ACC112 (cell line): ENCODE results near the gene TTLL11.

Experiments
- H2AFZ ChIP-seq: fragments of 200-600 bp; sonication (generic); one replicate; pipeline ENCODE4 v1.6.0; 2017; ENCODE audit warnings: antibody characterized with exemption, low read length; ENCODE audit not compliant: unreplicated experiment
- H3K27ac ChIP-seq: fragments of 200-600 bp; sonication (generic); 2 replicates; pipeline ENCODE4 v1.5.1; 2014; ENCODE audit warnings: low read depth, mild to moderate bottlenecking, antibody characterized with exemption, low read length, moderate library complexity
- H3K27me3 ChIP-seq: fragments of 200-600 bp; sonication (generic); 2 replicates; pipeline ENCODE4 v1.6.1; 2014; ENCODE audit warnings: mild to moderate bottlenecking, antibody characterized with exemption, low read length, moderate library complexity, mixed read lengths; ENCODE audit not compliant: insufficient read depth
- H3K36me3 ChIP-seq: fragments of 200-600 bp; sonication (generic); 2 replicates; pipeline ENCODE4 v1.6.1; 2016; ENCODE audit warnings: mild to moderate bottlenecking, antibody characterized with exemption, low read length, moderate library complexity, mixed read lengths; ENCODE audit not compliant: insufficient read depth
- H3K4me1 ChIP-seq: fragments of 200-600 bp; sonication (generic); one replicate; pipeline ENCODE4 v1.6.1; 2016; ENCODE audit warnings: low read length, mixed read lengths; ENCODE audit not compliant: insufficient read depth, unreplicated experiment, control insufficient read depth
- H3K4me3 ChIP-seq: fragments of 200-600 bp; sonication (generic); 2 replicates; pipeline ENCODE4 v1.5.1; 2014; ENCODE audit warnings: mild to moderate bottlenecking, low read depth, low read length
- H3K79me2 ChIP-seq: fragments of 200-600 bp; sonication (generic); one replicate; pipeline ENCODE4 v1.6.0; 2016; ENCODE audit warnings: low read length; ENCODE audit not compliant: control insufficient read depth, unreplicated experiment, insufficient read depth

Gene TTLL11

GRCh38 chr9:122132539-122132938 lies 39.4 kb upstream of the TTLL11 start:
- Histone ChIP-seq H3K36me3 (no peaks in the 10 kb centered on the region), H3K27ac (no peak overlapping the region), H3K4me3 (no peak overlapping the region), H3K79me2 (no peaks in the 10 kb centered on the region), H3K27me3 (no peaks in the 10 kb centered on the region), H2AFZ (no peak overlapping the region), H3K4me1 (no peaks in the 10 kb centered on the region)

- H2AFZ ChIP-seq: no peak overlapping the region
- H3K4me3 ChIP-seq: no peak overlapping the region
- H3K27me3 ChIP-seq: no peaks in the 10 kb centered on the region
- no peaks in the 10 kb centered on the region for H3K36me3 ChIP-seq
- peaks cover under 1% of the 10 kb centered on the region for H3K4me1 ChIP-seq
- H3K27ac ChIP-seq: no peak overlapping the region
- H3K79me2 ChIP-seq: no peaks in the 10 kb centered on the region
Measured at GRCh38 chr9:122131401-122132001, 38.4 kb upstream of the TTLL11 start.

- Histone ChIP-seq H3K27ac (no peak overlapping the region), H3K36me3 (no peaks in the 10 kb centered on the region), H3K27me3 (no peaks in the 10 kb centered on the region), H3K79me2 (no peaks in the 10 kb centered on the region), H3K4me1 (peaks cover 8% of the 10 kb centered on the region), H3K4me3 (no peak overlapping the region), H2AFZ (no peak overlapping the region)
Measured at GRCh38 chr9:122130837-122131236, 37.7 kb upstream of the TTLL11 start.

- H3K27me3 ChIP-seq: no peaks in the 10 kb centered on the region
- no peaks in the 10 kb centered on the region for H3K36me3 ChIP-seq
- H2AFZ ChIP-seq: no peak overlapping the region
- H3K4me3 ChIP-seq: no peak overlapping the region
- no peak overlapping the region for H3K27ac ChIP-seq
- H3K4me1 ChIP-seq: peaks cover 12% of the 10 kb centered on the region
- no peaks in the 10 kb centered on the region for H3K79me2 ChIP-seq
Measured at GRCh38 chr9:122129969-122130368, 36.9 kb upstream of the TTLL11 start.

- Histone ChIP-seq H3K27ac (no peak overlapping the region), H2AFZ (no peak overlapping the region), H3K27me3 (no peaks in the 10 kb centered on the region), H3K36me3 (no peaks in the 10 kb centered on the region), H3K4me1 (peaks cover 12% of the 10 kb centered on the region), H3K4me3 (no peak overlapping the region), H3K79me2 (no peaks in the 10 kb centered on the region)
Measured at GRCh38 chr9:122128969-122129343, 35.8 kb upstream of the TTLL11 start.

- H3K79me2 ChIP-seq: no peaks in the 10 kb centered on the region
- no peak overlapping the region for H3K4me3 ChIP-seq
- H3K36me3 ChIP-seq: no peaks in the 10 kb centered on the region
- H3K4me1 ChIP-seq: peaks cover 12% of the 10 kb centered on the region
- H3K27me3 ChIP-seq: no peaks in the 10 kb centered on the region
- H3K27ac ChIP-seq: no peak overlapping the region
- H2AFZ ChIP-seq: no peak overlapping the region
Measured at GRCh38 chr9:122128007-122128968, 35.2 kb upstream of the TTLL11 start.

- H3K27me3 ChIP-seq: no peaks in the 10 kb centered on the region
- no peak overlapping the region for H2AFZ ChIP-seq
- H3K4me3 ChIP-seq: no peak overlapping the region
- peaks cover 12% of the 10 kb centered on the region for H3K4me1 ChIP-seq
- no peaks in the 10 kb centered on the region for H3K79me2 ChIP-seq
- no peaks in the 10 kb centered on the region for H3K36me3 ChIP-seq
- no peak overlapping the region for H3K27ac ChIP-seq
Measured at GRCh38 chr9:122127396-122127798, 34.3 kb upstream of the TTLL11 start.

- H3K27ac ChIP-seq: no peak overlapping the region
- no peaks in the 10 kb centered on the region for H3K79me2 ChIP-seq
- H2AFZ ChIP-seq: peak overlapping the region; percentile 72
- no peaks in the 10 kb centered on the region for H3K36me3 ChIP-seq
- no peaks in the 10 kb centered on the region for H3K27me3 ChIP-seq
- peak overlapping the region; percentile 67 for H3K4me3 ChIP-seq
- peaks cover 12% of the 10 kb centered on the region for H3K4me1 ChIP-seq
Measured at GRCh38 chr9:122126331-122127261, 33.5 kb upstream of the TTLL11 start.

GRCh38 chr9:122125509-122126330 lies 32.6 kb upstream of the TTLL11 start:
- Histone ChIP-seq H3K79me2 (no peaks in the 10 kb centered on the region), H3K4me3 (peak overlapping the region; percentile 67), H3K4me1 (peaks cover 12% of the 10 kb centered on the region), H2AFZ (peak overlapping the region; percentile 72), H3K27me3 (no peaks in the 10 kb centered on the region), H3K27ac (no peak overlapping the region), H3K36me3 (no peaks in the 10 kb centered on the region)

- Histone ChIP-seq H3K27me3 (no peaks in the 10 kb centered on the region), H3K4me3 (no peak overlapping the region), H3K79me2 (no peaks in the 10 kb centered on the region), H3K27ac (no peak overlapping the region), H3K4me1 (peaks cover 12% of the 10 kb centered on the region), H3K36me3 (no peaks in the 10 kb centered on the region), H2AFZ (no peak overlapping the region)
Measured at GRCh38 chr9:122125158-122125508, 32.0 kb upstream of the TTLL11 start.
